ENCODE results near the gene SIX4. TPM values are rescaled to one million over a fixed set of nuclear protein-coding genes. Genes with fewer than 3 reads are reported as not detected.

Gene SIX4
- total RNA-seq, 2 experiments from 2014 or later = not detected

DNA sequence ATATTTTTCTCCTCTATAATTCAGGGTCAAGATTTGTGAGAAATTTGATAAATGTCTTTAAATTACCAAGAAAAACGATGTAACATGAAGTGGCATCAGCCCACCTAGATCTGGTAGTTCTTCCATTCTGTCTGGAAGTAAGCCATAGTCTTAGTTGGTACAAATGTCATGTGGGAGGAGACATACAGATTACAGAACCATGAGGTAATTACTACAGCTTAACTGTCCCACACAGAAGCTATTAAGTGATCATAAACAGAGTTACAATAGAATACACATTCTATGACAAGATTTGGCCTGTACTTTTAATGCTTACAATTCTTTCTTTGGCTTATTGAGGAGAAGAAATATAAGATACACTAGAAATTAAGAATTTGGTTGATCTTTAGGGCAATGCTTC lies 61.2 kb downstream of the SIX4 start:
- Histone ChIP-seq H3K9me3 (ENCODE audit: control insufficient read depth in 1 of 2, insufficient read depth in 1 of 2, low read length in 2 of 2) (no peaks in the 10 kb centered on the region), H3K27ac (ENCODE audit: low read depth in 1 of 2, low read length in 2 of 2) (no peak overlapping the region), H3K4me1 (ENCODE audit: insufficient read depth, low read length) (no peaks in the 10 kb centered on the region), H3K27me3 (ENCODE audit: control insufficient read depth in 1 of 2, insufficient read depth in 2 of 2, low read length in 2 of 2) (peaks cover 18 to 49% of the 10 kb centered on the region in 2 experiments), H3K4me3 (ENCODE audit: low read length) (no peak overlapping the region), H3K36me3 (ENCODE audit: insufficient read depth, low read length) (no peaks in the 10 kb centered on the region)
- intact Hi-C loops (cut with DNase I, micrococcal nuclease) = no loop called here
- ChIA-PET POLR2A (interaction anchor here (0.8 kb wide), 1 partner anchor 408 kb away, joined by 3 read pairs; no protein-coding TSS in a partner anchor), CTCF (no interaction called here)
- H3K4me1 Mint-ChIP-seq (ENCODE audit: low read depth) = peaks cover 3% of the 10 kb centered on the region
- H3K27me3 Mint-ChIP-seq = peaks cover 74% of the 10 kb centered on the region
- H3K4me3 Mint-ChIP-seq = no peak overlapping the region
- H3K9me3 Mint-ChIP-seq = no peaks in the 10 kb centered on the region
- TF ChIP-seq, protein P1, sequence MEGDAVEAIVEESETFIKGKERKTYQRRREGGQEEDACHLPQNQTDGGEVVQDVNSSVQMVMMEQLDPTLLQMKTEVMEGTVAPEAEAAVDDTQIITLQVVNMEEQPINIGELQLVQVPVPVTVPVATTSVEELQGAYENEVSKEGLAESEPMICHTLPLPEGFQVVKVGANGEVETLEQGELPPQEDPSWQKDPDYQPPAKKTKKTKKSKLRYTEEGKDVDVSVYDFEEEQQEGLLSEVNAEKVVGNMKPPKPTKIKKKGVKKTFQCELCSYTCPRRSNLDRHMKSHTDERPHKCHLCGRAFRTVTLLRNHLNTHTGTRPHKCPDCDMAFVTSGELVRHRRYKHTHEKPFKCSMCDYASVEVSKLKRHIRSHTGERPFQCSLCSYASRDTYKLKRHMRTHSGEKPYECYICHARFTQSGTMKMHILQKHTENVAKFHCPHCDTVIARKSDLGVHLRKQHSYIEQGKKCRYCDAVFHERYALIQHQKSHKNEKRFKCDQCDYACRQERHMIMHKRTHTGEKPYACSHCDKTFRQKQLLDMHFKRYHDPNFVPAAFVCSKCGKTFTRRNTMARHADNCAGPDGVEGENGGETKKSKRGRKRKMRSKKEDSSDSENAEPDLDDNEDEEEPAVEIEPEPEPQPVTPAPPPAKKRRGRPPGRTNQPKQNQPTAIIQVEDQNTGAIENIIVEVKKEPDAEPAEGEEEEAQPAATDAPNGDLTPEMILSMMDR (IDR thresholded peaks at IDR 0.05) = no peak
- no peak overlapping the region for H3K27ac Mint-ChIP-seq
- H3K36me3 Mint-ChIP-seq (ENCODE audit: low read depth) = no peaks in the 10 kb centered on the region
- ATAC-seq (ENCODE audit: poor library complexity) (no peak), DNase-seq (no peak)

DNA sequence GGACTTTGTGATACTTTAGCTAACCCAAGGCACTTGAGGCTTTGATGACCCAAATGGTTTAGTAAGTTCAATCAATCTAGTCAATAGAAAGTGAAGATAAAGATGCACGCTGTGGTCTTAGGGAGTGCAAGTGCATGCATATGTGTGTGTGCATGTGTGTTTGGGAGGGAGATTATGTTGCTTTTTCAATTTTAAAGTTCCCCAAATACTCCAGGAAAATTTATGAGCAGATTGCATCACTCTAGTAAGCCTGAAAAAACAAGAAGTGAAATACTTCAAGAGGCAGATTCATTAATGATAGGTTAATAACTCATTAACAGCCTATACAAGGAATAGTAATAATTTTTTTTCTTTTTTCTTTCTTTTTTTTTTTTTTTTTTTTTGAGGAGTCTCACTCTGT lies 62.4 kb downstream of the SIX4 start:
- peaks cover 29 to 58% of the 10 kb centered on the region in 2 experiments for H3K27me3 ChIP-seq (ENCODE audit: control insufficient read depth in 1 of 2, insufficient read depth in 2 of 2, low read length in 2 of 2)
- DNase-seq (no peak), ATAC-seq (ENCODE audit: poor library complexity) (no peak)
- H3K27ac ChIP-seq (ENCODE audit: low read depth in 1 of 2, low read length in 2 of 2) = no peak overlapping the region
- Mint-ChIP-seq H3K36me3 (ENCODE audit: low read depth) (no peaks in the 10 kb centered on the region), H3K27me3 (peaks cover 81% of the 10 kb centered on the region), H3K9me3 (no peaks in the 10 kb centered on the region), H3K4me1 (ENCODE audit: low read depth) (peaks cover 9% of the 10 kb centered on the region), H3K4me3 (no peak overlapping the region), H3K27ac (no peak overlapping the region)
- H3K36me3 ChIP-seq (ENCODE audit: insufficient read depth, low read length) = no peaks in the 10 kb centered on the region
- ChIA-PET CTCF (no interaction called here), POLR2A (no interaction called here)
- TF ChIP-seq, protein P1 (IDR thresholded peaks at IDR 0.05) = no peak
- intact Hi-C loops (cut with DNase I, micrococcal nuclease) = no loop called here
- peaks cover 11% of the 10 kb centered on the region for H3K4me1 ChIP-seq (ENCODE audit: insufficient read depth, low read length)
- peaks cover 0 to 7% of the 10 kb centered on the region in 2 experiments for H3K9me3 ChIP-seq (ENCODE audit: control insufficient read depth in 1 of 2, insufficient read depth in 1 of 2, low read length in 2 of 2)
- no peak overlapping the region for H3K4me3 ChIP-seq (ENCODE audit: low read length)

Other genes with a start within 250 kb of the SIX4 start
- not detected for gene C14orf39, start 238.3 kb downstream of the SIX4 start, total RNA-seq
- not detected for gene SIX6, start 215.2 kb downstream of the SIX4 start, total RNA-seq
- gene SIX1, start 74.9 kb downstream of the SIX4 start, total RNA-seq = not detected
- gene MNAT1, start 10.4 kb upstream of the SIX4 start, total RNA-seq = 10 to 100 TPM; 15.4 to 15.9 TPM

Measured in CD4-positive, alpha-beta T cell (primary cell).